ENCODE measurements around the gene ZEB2.

Gene ZEB2

GRCh38 chr2:144443837-144444817 is 75.8 kb downstream of the ZEB2 start:
- TF ChIP-seq EZH2phosphoT487 (IDR thresholded peaks at IDR 0.05; ENCODE audit: borderline replicate concordance) (no peak), CTCF (conservative IDR thresholded peaks at IDR 0.05; ENCODE audit: low read length) (no peak)
- Histone ChIP-seq H3K9me2 (replicated peaks; ENCODE audit: low read depth, low read length) (no peaks in the 10 kb centered on the region), H3K4me1 (ENCODE audit: insufficient read depth, low read length, poor library complexity, severe bottlenecking) (peaks cover 3% of the 10 kb centered on the region), H3K9me3 (ENCODE audit: insufficient read depth, low read depth, low read length) (no peaks in the 10 kb centered on the region), H3K4me3 (ENCODE audit: low read length, poor library complexity, severe bottlenecking) (no peak overlapping the region), H2AFZ (ENCODE audit: low read length) (no peak overlapping the region), H3K9ac (ENCODE audit: low read depth, low read length, poor library complexity, severe bottlenecking) (no peak overlapping the region), H3F3A (ENCODE audit: low read depth) (no peaks in the 10 kb centered on the region), H3K36me3 (ENCODE audit: insufficient read depth, low read length) (no peaks in the 10 kb centered on the region), H3K27me3 (ENCODE audit: insufficient read depth, low read length, poor library complexity, severe bottlenecking) (no peaks in the 10 kb centered on the region), H3K79me2 (ENCODE audit: insufficient read depth, low read length) (peaks cover 11% of the 10 kb centered on the region; the same call in 1 of the 2 replicates), H3K4me2 (ENCODE audit: low read depth, low read length, poor library complexity, severe bottlenecking) (no peak overlapping the region), H4K20me1 (ENCODE audit: insufficient read depth, low read length, poor library complexity, severe bottlenecking) (no peaks in the 10 kb centered on the region)

- no peaks in the 10 kb centered on the region for H3F3A ChIP-seq (ENCODE audit: low read depth)
- peaks cover 3% of the 10 kb centered on the region for H3K4me1 ChIP-seq (ENCODE audit: insufficient read depth, low read length, poor library complexity, severe bottlenecking)
Observed at GRCh38 chr2:144441711-144442141, 78.2 kb downstream of the ZEB2 start.

GRCh38 chr2:144439993-144440392 is 79.9 kb downstream of the ZEB2 start:
- no peak for TF ChIP-seq EZH2phosphoT487 (IDR thresholded peaks at IDR 0.05; ENCODE audit: borderline replicate concordance)
- TF ChIP-seq CTCF (conservative IDR thresholded peaks at IDR 0.05; ENCODE audit: low read length): no peak
- Histone ChIP-seq H3K4me3 (ENCODE audit: low read length, poor library complexity, severe bottlenecking) (no peak overlapping the region), H3F3A (ENCODE audit: low read depth) (no peaks in the 10 kb centered on the region), H3K27me3 (ENCODE audit: insufficient read depth, low read length, poor library complexity, severe bottlenecking) (no peaks in the 10 kb centered on the region), H3K4me1 (ENCODE audit: insufficient read depth, low read length, poor library complexity, severe bottlenecking) (peaks cover 3% of the 10 kb centered on the region), H2AFZ (ENCODE audit: low read length) (no peak overlapping the region), H3K9ac (ENCODE audit: low read depth, low read length, poor library complexity, severe bottlenecking) (no peak overlapping the region), H3K4me2 (ENCODE audit: low read depth, low read length, poor library complexity, severe bottlenecking) (no peak overlapping the region), H3K9me2 (replicated peaks; ENCODE audit: low read depth, low read length) (no peaks in the 10 kb centered on the region), H3K36me3 (ENCODE audit: insufficient read depth, low read length) (no peaks in the 10 kb centered on the region), H4K20me1 (ENCODE audit: insufficient read depth, low read length, poor library complexity, severe bottlenecking) (no peaks in the 10 kb centered on the region), H3K9me3 (ENCODE audit: insufficient read depth, low read depth, low read length) (no peaks in the 10 kb centered on the region), H3K79me2 (ENCODE audit: insufficient read depth, low read length) (peaks cover 18% of the 10 kb centered on the region)

More at GRCh38 chr2:144441711-144442141, 78.2 kb downstream of the ZEB2 start:
- Histone ChIP-seq H2AFZ (ENCODE audit: low read length) (no peak overlapping the region), H3K36me3 (ENCODE audit: insufficient read depth, low read length) (no peaks in the 10 kb centered on the region), H3K4me2 (ENCODE audit: low read depth, low read length, poor library complexity, severe bottlenecking) (no peak overlapping the region), H3K9me3 (ENCODE audit: insufficient read depth, low read depth, low read length) (no peaks in the 10 kb centered on the region), H3K9me2 (replicated peaks; ENCODE audit: low read depth, low read length) (no peaks in the 10 kb centered on the region), H4K20me1 (ENCODE audit: insufficient read depth, low read length, poor library complexity, severe bottlenecking) (no peaks in the 10 kb centered on the region), H3K4me3 (ENCODE audit: low read length, poor library complexity, severe bottlenecking) (no peak overlapping the region), H3K79me2 (ENCODE audit: insufficient read depth, low read length) (peaks cover 8% of the 10 kb centered on the region; the same call in 1 of the 2 replicates), H3K27me3 (ENCODE audit: insufficient read depth, low read length, poor library complexity, severe bottlenecking) (no peaks in the 10 kb centered on the region), H3K9ac (ENCODE audit: low read depth, low read length, poor library complexity, severe bottlenecking) (no peak overlapping the region)
- TF ChIP-seq EZH2phosphoT487 (IDR thresholded peaks at IDR 0.05; ENCODE audit: borderline replicate concordance) (no peak), CTCF (conservative IDR thresholded peaks at IDR 0.05; ENCODE audit: low read length) (no peak)

All from Loucy (cell line).